ENCODE measurements around the gene CHERP.

Gene CHERP, protein sequence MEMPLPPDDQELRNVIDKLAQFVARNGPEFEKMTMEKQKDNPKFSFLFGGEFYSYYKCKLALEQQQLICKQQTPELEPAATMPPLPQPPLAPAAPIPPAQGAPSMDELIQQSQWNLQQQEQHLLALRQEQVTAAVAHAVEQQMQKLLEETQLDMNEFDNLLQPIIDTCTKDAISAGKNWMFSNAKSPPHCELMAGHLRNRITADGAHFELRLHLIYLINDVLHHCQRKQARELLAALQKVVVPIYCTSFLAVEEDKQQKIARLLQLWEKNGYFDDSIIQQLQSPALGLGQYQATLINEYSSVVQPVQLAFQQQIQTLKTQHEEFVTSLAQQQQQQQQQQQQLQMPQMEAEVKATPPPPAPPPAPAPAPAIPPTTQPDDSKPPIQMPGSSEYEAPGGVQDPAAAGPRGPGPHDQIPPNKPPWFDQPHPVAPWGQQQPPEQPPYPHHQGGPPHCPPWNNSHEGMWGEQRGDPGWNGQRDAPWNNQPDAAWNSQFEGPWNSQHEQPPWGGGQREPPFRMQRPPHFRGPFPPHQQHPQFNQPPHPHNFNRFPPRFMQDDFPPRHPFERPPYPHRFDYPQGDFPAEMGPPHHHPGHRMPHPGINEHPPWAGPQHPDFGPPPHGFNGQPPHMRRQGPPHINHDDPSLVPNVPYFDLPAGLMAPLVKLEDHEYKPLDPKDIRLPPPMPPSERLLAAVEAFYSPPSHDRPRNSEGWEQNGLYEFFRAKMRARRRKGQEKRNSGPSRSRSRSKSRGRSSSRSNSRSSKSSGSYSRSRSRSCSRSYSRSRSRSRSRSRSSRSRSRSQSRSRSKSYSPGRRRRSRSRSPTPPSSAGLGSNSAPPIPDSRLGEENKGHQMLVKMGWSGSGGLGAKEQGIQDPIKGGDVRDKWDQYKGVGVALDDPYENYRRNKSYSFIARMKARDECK

DNA sequence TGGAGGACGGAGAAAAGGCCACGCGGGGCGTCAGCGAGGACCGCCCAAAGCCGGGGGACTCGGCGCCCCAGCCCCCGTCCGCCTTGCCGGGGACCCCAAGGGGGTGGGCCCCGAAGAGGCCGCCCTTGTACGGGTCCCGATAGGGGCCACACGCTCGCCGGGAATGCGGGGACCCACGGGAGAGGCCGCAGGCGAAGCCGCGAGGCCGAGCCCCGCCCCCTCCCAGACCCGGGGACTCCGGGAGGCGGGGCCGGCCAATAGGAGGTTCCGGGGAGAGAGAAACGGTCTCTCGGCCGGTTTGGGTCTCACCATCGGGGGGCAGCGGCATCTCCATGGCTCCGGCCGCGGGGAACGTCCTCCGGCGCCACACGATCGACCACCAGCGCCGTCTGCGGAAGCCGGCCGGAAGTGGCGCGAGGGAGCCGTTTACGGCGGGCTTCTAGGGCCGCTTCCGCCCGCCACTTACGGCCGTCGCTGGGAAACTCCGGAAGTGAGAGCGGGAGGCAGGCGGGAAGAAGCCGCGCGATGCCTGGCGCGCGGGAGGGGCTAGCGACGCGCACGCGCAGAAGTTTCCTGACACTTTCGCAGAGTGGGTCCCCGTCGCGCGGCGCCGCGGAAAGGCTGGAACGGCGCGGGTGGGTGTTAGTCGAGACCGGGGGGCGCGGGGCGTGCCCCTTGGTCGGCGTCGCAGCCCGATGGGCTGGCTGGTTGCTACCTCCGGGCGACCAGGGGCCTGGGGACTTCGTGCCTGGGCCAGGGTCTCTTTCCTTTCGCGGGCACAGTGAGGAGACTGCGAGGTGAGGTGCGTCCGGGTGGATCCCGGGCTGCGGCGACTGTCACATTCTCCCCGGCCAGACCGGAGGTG is at the start of gene CHERP:
Gene CHERP (minus strand): TSS at position 393 of the 865 bp plus-strand sequence. CDS start 59 bp downstream, at position 334.
- peak; percentile 86 to 90 for DNase-seq (ENCODE audit: low read depth in 2 of 2)

- no peak for DNase-seq (ENCODE audit: low read depth in 2 of 2)
These were observed 48.9 kb upstream of the CHERP start for GRCh38 chr19:16590876-16591802.

DNA sequence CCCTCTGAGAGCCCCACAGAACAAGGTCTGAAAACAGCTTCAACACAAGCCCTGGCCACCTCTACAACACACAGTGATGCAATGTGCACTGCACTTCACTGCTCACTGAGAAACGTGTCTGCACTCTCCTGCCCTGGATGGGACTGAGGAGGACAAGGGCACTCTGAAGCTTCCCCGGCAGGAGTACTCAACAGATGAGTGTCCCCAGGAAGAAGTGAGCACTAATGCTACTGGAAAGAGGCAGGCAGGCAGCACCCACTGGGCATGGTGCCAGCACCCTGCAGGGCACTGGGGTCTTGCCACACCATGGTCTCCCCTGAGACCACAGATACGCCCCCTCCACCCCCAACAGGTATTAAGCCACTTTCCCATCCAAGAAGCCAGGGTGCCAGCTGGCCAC is 47.7 kb upstream of the CHERP start:
- no peak for DNase-seq (ENCODE audit: low read depth in 2 of 2)

GRCh38 chr19:16588824-16589577 is 46.8 kb upstream of the CHERP start:
- no peak for DNase-seq (ENCODE audit: low read depth in 2 of 2)

DNA sequence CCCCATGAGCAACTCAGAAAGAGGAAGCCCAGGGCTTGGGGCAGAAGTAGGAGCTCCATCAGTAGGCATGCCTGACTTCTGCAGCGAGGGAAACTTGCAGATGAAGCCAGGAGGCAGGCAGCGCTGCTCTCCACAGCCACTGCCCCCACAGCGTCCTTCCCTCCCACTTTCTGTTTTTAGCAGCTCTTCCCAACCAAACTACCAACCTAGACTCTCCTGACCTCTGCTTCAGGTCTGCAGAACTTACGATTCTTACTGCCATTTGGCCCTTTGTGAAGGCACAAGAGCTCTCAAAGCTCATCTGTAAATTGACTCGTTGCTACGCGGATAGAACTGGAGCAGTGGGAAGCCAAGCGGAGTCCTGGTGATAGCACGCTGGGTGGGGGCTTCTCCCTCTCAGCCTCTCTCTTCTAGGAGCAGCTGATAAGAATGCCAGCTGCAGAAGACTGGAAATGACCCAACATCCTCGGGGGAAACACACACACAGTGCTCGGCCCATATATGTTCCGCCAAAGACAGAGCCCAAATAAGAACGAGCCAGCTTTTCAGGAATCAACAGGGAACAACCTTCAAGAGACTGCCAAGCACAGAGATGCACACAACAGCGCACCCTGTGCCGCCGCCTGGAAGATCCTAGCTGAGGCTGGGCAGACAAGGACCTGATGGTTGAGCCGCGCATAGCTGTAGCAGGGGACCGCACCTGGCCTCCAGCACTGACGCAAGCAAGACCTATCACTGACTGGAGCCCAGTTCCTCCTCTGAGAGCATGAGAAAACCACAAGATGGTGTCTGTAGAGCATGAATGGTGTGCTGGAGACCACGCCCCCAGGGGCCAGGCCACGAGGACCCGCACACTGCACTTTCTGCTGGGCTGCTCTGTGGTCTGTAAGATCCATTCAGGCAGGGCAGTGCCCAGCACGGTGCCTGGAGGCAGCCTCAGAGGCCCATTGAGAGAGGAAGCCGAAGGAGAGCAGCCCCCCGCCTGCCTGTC is 45.9 kb upstream of the CHERP start:
- DNase-seq (ENCODE audit: low read depth in 2 of 2) = peak; percentile 57 to 61

- DNase-seq (ENCODE audit: low read depth in 2 of 2) = peak in 1 of 2 donors; percentile 59
These were observed 45.0 kb upstream of the CHERP start for GRCh38 chr19:16586991-16587832.

DNA sequence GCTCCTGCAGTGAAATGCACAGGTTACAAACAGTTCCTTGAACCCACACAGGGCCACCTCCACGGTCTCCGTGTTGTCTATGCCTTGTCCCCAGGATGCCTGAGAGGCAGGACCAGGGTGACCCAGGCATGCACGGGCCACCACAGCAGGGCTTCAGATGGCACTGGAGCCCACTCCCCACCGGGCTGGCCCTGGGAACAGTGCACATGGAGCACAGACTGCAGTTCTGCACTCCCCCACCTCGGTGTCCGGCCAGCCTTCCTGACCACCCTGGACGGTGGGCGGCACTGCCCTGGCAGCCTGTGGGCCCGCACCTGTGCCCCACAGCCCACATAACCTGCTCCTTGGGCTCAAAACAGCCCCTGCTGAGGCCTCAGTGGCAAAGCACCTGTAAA is 44.2 kb upstream of the CHERP start:
- DNase-seq (ENCODE audit: low read depth in 2 of 2) = no peak

- DNase-seq (ENCODE audit: low read depth in 2 of 2) = peak in 1 of 2 donors; percentile 38
These were observed 43.7 kb upstream of the CHERP start for GRCh38 chr19:16585808-16586476.

GRCh38 chr19:16585094-16585801 is 43.0 kb upstream of the CHERP start:
- DNase-seq (ENCODE audit: low read depth in 2 of 2) = no peak

DNA sequence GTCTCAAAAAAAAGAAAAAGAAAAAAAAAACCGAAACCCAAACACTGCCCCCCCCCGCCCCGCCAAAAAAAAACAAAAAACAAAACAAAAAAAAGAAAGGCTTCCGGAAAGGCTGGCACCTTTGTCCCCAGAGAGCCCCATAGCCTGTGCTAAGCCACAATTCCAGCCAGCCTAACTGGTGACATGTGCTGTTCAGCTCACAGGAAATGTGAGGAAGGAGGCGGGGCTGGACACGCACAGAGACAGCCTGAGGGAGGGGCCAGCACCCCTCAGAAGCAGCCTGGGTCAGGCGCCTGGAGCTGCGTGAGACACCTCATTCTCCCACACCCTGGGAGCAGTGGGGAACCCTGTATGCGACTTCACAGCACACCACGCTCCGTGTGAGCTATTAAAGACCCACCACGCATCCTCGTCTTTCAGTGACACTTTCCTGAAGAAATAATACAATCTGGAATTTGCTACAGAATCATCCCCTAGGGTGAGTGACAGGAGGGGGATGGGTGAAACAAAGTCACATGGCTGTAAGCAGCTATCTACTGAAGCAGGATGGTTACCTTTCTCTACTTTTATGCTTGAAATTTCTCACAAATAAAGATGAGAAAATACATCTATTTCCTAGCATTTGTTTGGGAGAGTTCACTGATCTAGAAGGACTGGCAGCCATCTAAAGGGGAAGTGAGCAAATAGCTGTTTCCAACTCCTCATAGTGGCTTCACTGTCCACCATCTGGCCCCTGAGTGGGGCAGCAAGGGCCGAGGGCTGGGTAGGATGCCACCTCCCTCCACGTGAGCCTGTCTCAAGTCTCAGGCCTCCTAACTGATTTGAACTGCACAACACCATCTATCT is 42.2 kb upstream of the CHERP start:
- peak; percentile 74 to 82 for DNase-seq (ENCODE audit: low read depth in 2 of 2)

GRCh38 chr19:16582486-16583261 is 40.4 kb upstream of the CHERP start:
- no peak for DNase-seq (ENCODE audit: low read depth in 2 of 2)

- DNase-seq (ENCODE audit: low read depth in 2 of 2) = no peak
These were observed 39.7 kb upstream of the CHERP start for GRCh38 chr19:16581971-16582343.

DNA sequence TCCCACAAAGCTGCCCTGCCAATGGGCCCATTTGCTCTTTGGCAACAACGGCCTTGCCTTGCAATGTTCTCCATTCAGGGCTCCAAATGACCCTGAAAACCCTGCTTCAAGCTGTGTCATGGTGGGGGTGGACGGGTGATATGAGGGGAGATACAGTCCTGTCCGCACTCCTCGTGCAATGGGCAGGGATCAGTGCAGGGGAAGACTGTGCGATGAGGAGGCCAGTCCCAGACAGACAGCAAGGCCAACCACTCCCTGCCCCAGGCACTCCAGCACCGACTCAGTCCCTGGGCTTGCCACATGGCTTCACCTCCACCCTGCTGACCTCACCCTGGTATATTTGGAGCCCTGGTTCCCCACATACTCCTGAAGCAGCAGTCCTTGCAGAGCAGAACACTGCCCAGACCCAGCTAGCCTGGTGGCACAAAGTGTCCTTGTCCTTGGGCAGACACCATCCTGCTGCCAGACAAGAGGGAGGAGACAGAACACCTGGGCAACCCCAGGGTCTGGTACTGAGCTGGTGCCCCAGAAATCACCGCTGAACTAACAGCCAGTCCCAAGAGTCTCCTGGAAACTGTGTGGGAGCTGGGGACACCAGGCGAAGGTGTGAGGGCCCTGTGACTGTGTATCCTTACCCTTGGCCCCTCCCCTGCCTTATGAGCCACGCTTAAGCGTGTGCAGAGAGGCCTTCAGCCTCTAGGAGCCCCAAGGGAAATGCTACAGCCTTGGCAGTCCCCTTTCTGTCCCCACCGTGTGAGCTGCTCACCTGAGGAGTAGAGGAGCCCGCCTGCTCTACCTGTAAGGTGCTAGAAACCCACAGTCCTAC is 39.1 kb upstream of the CHERP start:
- no peak for DNase-seq (ENCODE audit: low read depth in 2 of 2)

DNA sequence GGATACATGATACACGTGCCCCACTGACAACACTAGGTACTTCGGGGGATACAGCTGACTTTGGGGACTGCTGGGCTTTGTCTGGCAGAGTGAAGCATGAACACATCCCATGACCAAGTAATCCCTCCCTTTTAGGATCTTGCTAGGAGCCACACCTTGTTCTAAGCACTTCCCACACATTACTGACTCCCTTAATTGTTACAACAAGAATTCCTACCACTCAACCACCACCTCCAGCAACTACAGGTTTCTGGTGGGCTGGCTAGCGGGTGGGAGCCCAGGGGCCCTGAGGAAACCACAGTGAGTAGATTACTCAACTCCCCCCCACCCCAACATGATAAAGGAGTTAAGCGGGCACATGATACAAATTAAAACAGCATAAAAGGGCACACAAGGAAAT is 37.1 kb upstream of the CHERP start:
- no peak for DNase-seq (ENCODE audit: low read depth in 2 of 2)

All from stimulated activated CD4-positive, alpha-beta T cell treated with anti-CD3 and anti-CD28 coated beads, Interleukin-15, amount 100 ng/mL, for 48 hours (primary cell).